GM21528 (cell line): ENCODE results near the gene MRPL42.
"Not testable (repeated sequence)": the region's sequence is repeated elsewhere in the genome, so short reads cannot be mapped to it uniquely, and the experiment has no call there.

Experiments used
- ATAC-seq: cut with Tn5 transposase; IDR thresholded peaks from one replicate; pipeline ENCODE4 v1.9.1; 2021; ENCODE audit warnings: mild to moderate bottlenecking, moderate library complexity; ENCODE audit not compliant: unreplicated experiment, low FRiP score

MRPL42 gene

DNA sequence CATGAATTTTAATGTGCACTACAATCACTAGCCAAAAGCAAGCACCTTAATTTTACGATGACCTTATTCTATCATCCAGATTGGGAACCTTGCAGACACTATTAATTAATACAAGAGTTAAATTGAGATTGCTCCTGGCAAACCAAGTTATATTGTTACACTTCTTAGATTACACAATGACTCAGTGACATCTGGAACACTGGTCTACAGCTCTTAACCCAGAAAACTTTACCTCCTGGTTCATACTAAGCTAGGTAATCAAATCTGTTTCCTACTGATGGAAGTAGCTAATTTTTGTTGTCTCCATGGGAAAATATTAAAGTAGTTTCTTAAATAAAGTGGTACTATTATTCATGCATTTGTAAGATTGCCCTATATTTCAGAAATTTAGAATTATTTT, 25.5 kb downstream of the MRPL42 start:
- not testable (repeated sequence) for ATAC-seq

DNA sequence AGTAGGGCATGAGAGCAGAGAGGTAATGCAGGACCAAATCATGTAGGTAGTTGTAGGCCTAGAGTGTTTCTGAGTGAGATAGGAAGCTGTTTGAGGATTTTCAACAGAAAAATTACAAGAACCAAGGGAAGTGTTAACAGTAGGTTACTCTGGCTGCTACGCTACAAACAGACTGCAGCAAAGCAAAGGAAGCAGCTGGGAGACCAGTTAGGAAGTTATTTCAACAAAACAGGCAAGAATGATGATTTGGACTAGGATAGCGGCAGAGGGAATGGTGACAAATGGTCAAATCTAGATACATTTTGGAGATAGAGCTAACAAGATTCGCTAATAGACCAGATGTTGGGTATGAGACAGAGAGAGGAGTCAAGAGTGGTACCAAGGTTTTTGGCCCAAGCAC, 26.8 kb downstream of the MRPL42 start:
- ATAC-seq, result no peak

DNA sequence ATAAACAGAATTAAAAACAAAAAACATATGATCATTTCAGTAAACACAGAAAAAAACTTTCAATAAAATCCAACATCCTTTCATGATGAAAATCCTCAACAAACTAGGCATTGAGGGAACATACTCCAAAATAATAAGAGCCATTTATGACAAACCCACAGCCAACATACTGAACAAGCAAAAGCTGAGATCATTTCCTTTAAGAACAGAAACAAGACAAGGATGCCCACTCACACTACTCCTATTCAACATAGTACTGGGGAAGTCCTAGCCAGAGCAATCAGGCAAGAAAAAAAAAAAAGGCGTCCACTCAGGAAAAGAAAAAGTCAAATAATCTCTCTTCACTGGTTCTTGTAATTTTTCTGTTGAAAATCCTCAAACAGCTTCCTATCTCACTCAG, 30.1 kb downstream of the MRPL42 start:
- ATAC-seq, result no peak

DNA sequence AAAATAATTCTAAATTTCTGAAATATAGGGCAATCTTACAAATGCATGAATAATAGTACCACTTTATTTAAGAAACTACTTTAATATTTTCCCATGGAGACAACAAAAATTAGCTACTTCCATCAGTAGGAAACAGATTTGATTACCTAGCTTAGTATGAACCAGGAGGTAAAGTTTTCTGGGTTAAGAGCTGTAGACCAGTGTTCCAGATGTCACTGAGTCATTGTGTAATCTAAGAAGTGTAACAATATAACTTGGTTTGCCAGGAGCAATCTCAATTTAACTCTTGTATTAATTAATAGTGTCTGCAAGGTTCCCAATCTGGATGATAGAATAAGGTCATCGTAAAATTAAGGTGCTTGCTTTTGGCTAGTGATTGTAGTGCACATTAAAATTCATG, 31.5 kb downstream of the MRPL42 start:
- not testable (repeated sequence) for ATAC-seq

DNA sequence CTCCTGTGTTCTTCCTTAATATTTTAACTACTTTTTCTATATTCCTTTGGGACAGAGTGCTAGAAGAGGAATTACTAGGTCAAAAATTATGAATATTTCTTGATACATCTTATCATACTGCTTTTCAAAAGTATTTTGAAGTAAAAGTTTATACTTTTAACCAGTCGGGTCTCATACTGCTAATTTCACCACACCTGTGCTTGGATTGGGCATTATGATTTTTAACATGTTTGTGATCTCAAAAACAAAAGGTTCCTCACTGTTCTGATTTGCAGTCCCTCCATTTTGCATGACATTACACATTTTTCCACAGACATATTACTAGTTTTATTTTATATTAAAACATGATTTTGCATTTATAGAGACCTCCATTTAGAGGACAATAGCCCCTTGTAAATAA, 32.9 kb downstream of the MRPL42 start:
- ATAC-seq, result no peak

DNA sequence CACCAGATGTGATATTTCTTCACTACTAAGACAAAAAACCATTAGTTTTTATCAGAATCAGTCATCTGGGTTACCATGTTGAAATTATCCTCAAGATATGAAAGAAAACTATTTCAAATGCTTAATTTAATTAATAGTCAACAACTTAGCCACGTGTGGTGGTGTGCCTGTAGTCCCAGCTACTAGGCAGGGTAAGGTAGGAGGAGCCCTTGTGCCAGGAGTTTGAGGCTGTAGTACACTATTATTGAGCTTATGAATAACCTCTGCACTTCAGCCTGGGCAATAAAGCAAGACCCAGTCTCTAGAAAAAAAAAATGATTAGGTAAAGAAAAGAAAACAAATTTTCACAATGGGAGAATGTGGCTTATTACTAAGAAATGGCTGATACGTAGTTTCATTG, 33.4 kb downstream of the MRPL42 start:
- ATAC-seq, result no peak

DNA sequence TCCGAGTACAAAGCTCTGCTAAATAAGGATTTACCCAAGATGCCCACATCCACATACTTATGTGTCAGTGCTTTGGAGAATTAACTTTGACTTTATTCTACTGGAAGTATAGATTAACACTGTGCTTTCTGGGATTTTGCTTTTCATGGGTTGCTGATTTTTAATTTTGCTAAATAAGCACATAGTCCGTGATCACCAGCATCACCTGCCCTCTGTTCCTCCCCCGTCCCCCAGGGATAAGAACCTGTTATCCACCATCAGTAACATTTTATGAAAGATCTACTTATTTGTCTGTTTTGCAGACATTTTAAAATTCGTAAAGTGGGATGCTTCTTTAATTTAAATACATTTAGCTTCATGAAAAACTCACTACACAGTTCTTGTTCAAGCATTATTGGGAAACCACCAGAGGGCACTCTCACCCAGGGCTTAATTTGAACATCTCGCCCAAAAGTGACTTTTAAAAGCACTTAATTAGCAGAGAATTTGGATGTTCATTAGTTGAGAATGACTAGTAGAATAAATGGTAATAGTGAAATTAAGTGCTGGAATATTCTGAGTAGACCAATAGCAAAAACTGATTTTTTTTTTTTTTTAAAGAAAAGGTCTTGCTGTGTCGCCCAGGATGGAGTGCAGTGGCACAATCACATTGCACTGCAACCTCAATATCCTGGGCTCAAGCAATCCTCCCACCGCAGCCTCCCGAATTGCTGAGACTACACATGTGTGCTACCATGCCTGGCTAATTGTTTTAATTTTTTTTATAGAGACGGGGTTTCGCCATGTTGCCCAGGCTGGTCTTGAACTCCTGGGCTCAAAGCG, 35.7 kb downstream of the MRPL42 start:
- ATAC-seq, result no peak

DNA sequence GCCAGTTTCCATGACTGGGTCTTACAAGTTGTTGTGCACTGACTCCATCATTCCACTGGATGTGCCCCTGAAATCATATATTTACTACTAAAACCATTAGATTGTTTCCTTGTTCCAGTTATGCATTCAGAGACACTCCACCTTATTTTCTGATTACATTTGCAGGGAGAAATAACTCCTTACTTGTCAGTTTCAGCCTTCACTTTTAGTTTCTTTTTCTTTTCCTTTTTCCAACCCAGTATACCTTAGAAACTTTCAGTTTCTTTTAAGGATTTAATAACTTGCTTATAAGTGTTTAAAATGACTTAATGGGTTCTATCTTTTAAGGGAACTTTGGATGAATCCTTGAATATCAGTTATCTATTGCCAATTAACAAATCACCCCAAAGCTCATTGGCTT, 39.9 kb downstream of the MRPL42 start:
- no peak for ATAC-seq

DNA sequence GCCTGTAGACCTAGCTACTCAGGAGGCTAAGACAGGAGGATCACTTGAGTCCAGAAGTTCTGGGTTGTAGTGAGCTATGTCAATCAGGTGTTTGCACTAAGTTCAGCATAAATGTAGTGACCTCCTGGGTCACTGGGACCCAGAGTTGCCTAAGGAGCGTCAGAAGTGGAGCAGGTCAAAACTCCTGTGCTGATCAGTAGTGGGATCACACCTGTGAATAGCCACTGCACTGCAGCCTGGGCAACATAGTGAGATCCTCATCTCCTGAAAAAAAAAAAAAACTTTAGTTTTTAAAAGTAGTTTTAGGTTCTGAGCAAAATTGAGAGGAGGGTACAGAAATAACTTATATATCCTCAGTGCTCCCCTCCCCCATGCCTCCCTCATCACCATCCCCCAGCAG, 42.2 kb downstream of the MRPL42 start:
- no peak for ATAC-seq

DNA sequence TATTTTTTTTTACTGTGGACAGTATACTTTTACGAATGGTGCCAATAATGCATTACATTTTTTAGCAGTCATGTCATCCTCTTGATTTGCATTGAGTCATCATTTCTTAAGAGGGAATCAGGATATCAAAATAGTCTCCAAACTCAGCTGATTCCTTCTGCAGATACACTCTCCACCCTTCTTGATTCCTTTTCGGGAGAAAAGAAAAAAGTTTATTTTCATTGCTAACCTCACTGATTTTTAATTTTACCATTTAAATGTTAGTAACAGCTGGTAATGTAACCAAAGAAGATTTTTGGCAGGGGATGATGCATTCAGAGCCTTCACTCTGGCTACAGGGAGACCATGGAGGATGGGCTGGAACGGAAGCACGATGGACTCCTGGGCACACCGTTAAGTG, 47.5 kb downstream of the MRPL42 start:
- ATAC-seq, result no peak

GRCh38 chr12:93518725-93519124, 51.4 kb downstream of the MRPL42 start:
- no peak for ATAC-seq

DNA sequence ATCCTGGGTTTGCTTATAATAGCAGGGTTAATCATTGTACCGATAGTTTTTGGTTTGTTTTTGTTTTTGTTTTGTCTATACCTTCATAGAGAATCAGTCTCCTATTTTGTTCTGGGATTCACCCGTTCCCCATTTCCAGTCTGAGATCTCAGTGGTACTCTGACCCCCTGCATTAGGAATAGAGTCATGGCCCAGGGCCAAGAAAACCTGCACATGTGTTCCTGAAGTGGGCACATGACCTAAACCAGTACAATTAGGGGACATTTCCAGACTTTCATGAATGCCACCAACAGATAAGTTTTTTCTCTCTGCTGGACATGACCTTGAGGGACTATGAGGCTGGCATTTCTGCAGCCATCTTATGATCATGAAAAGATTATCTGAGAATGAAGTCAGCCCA, 52.5 kb downstream of the MRPL42 start:
- no peak for ATAC-seq

DNA sequence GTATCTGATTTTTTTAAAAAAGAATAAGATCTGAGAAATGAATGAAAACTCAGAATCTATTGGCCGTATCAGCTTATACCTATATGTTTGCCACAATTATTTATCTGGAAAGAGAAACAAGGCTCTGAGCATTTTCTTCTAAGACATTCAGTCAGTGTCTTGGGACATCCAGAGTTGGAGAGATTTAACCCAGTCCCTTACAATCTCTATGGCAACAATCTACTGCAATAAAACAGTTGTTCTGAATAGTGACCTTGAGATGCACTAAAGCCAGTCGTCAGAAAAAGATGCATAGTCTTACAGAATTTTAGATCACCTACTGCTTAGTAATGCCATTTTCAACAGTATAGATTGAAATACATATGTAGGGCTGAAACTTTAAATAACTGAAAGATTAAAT, 53.1 kb downstream of the MRPL42 start:
- ATAC-seq, result no peak

DNA sequence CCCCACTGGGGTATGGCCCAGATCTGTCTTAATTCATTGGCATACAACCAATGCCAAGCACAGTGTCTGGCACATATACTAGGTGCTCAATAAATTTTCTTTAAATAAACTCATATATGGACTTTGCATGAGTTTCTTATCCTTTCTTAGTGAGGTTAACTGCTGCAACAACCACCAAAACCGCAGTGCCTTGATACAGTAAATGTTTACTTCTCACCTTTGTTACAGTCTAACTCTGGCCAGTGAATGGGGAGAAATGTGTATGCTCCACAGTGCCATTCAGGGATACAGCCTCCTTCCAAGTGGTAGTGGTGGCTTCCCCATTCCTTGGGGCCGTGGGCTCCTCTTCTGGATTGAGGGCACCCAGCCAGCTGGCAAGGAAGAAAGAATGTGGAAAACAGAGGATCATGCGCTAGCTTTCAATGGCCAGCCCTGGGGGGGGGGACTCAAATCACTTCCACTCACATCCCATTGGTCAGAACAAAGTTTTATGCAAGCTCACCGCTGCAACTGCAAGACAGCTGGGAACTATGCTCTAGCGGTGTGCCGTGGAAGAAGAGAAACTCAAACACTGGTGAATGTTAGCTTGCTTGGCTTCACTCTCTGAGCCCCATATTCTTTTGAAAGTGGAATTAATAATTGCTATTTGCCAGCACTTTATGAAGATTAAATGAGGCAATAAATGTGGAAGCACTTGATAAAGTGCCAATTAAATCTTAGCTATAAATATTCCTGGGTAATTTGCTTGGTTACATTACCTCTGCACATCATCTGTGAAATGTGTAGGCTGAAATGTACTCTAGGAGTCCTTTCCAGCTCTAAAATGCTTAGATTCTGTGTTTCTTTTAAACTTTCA, 54.1 kb downstream of the MRPL42 start:
- no peak for ATAC-seq

- ATAC-seq, result no peak
Observed at GRCh38 chr12:93524386-93525133, 57.2 kb downstream of the MRPL42 start.

- no peak for ATAC-seq
Observed at GRCh38 chr12:93526786-93527428, 59.6 kb downstream of the MRPL42 start.

DNA sequence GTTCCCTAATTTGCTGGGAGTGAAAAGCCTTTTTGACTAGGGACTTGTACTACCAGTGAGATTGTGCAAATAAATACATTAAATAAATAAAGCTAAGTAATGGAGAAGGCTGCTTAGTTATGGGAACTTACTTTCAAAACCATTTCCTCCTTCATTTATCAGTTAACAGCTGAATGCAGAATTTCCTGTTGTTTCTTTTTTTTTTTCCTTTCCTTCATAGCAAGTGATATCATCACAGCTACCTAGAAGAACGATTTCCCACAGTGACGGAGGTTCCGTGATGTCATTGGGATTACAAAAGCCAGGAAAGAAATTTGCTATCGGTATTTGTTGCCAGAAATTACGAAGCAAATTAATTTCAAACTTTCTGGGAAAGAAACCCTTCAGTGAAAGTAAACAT, 63.0 kb downstream of the MRPL42 start:
- no peak for ATAC-seq

GRCh38 chr12:93533310-93533709, 66.0 kb downstream of the MRPL42 start:
- ATAC-seq, result no peak

GRCh38 chr12:93536111-93536765, 68.9 kb downstream of the MRPL42 start:
- no peak for ATAC-seq
